Measurements from ENCODE around the gene KMO.

KMO gene

GRCh38 chr1:241631674-241632073, 99.5 kb downstream of the KMO start:
- no peak for DNase-seq

DNA sequence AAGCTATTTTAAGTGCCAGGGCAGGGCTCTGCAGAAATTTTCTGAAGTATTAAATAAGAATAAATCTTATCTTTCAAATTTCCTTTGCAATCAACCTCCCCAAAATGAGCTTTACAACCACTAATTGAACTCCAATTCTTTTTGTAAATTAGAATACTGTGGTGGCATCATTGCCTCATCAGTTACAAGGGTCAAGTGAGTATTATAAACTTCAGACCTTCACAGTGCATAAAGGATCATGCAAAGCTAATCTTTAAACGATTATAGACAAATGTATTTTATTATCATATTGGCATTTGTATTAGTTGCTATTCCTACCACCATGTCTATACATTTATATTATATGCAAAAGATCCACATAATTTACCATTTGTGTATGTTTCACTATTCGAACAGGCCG, 100.8 kb downstream of the KMO start:
- no peak for DNase-seq

DNA sequence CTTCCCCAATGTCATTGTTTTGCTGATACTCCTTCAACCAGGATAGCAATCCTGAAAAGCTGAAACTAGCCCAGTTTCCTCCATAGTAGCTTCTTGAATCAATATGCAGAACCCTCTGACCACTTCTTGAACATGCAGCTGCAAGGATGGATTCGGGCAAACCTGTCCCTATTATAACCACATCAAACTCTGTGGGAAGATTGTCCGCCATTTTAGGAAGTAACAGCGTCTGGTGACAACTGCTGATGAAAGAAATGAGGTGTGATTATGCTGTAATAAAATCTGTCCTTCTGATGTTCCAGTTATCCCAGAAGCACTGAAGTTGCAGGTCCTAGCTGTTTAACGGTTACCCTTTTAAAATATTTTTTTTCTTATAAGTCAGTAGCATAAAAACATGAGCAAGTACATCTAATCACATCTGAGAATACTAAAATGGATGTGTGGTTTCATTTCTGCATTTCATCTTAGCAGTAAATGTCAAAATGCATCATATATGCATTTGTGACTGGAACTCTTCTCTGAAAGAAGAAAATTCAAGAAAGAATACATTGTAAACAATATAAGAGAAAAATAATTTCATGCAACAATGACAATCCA, 103.5 kb downstream of the KMO start:
- no peak for DNase-seq

DNA sequence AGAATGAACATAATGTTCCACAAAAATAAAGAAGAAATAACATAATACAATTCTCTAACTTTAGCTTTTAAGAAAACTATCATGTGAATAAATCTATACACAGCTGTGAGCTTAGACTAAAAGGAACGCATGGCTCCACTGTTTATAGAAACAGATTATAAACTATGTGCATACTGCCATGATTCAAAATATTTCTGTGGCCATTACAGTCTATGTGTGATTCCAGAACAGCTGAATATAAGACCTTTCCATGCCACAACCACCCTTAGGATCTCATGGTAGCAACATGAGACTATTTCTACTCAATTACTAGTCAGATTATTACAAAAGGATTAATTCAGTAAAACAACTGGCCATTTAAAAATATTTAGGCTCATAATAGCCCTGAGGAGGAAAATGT, 104.1 kb downstream of the KMO start:
- no peak for DNase-seq

DNA sequence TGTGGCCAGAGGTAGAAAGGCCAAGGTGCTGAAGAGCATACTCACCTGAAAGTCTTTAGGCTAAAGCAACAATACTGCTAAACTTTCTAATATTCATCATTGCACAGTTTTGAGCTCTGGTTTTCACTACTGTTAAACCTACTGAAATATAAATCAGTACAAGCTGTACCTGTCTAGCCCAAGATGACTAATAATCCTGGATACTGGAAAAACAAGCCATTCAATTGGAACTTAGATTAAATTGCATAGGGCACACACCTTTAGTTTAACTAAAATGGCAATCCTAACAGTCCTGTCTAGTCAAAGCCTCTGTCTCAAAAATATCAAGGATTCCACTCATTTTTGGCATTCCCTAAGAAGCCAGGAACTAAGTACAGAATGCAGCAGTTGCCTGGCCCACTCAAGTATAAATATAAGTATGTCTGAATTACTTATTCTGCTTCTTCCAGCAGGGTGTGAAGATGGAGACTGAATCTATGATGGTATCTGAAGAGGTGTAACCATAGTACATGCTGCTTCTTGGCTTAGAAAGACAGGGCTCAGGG, 104.9 kb downstream of the KMO start:
- DNase-seq, result no peak

DNA sequence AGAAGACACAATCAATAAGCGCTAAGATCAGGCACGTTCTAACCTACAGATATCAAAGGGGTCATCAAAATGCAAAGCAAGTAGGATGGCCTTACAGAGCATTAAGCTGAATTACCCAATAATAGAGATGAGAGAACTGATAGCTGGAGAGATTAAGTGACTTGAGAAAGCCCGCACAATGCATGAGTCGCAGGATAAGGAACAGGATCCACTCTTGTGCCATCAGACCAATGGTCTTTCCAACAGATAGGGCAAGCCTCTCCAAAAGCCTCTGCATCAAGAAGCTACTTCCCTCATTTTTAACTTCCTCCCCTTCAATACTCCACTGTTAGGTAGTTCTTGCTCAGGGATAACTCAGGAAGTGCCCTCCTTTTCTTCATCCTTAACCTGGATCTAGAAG, 105.4 kb downstream of the KMO start:
- no peak for DNase-seq

DNA sequence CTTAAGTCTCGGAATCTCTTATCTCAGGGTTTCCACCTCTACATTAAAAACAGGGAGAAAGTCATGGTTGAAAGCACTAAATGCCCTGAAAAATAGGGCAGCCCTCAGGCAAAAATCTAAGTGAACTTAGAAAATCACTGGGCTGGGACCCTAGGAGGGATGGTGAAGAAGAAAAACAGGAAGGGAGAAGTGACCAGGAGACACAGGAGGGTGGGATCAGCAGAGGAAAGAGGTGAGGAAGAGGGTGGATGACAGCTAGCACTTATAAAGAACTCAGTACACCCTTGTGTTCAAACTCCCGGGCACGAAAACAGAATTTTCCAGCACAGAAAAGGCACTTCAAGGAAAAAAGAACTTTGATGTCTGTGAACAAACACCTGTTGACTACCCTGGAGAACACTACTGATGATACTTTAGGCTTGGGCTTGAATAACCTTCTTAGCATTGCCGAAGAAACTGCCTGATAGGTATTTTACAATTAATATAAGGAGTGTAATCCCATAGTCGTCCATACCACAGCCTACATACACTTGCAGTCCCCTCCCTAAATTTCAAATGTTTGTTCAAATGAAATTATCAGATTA, 106.0 kb downstream of the KMO start:
- DNase-seq, result no peak

DNA sequence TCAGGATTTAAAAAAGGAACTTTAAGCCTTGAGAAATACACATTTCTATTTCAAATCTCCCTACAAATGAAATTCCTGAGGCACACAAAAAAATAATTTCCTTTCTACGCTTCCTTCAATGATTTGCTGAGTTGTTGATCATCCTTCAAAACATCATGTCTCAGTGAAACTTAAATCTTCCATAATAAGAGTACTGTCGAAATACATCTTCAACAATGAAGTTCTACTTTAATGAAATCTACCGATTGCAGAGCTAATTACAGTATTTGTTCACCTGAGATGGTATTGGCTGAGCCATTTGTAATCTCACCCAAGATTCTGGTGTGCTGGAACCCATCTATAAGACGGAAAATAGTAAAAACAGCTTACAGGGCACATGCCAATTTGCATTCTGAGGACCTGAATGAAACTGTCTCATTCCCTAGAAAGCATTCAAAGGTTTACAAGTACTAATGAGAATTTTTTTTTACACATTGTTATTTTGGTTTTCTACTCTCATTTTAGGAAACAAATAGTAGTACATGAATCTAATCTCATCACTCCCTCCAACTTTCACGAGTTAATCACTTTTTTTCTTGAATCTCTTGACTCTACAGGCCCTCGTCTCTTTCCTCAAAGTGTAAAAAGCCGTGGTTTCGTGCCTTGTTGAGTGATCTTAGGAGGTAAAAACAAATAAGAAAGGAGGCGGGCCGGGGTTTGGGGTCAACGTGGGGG, 106.9 kb downstream of the KMO start:
- no peak for DNase-seq

DNA sequence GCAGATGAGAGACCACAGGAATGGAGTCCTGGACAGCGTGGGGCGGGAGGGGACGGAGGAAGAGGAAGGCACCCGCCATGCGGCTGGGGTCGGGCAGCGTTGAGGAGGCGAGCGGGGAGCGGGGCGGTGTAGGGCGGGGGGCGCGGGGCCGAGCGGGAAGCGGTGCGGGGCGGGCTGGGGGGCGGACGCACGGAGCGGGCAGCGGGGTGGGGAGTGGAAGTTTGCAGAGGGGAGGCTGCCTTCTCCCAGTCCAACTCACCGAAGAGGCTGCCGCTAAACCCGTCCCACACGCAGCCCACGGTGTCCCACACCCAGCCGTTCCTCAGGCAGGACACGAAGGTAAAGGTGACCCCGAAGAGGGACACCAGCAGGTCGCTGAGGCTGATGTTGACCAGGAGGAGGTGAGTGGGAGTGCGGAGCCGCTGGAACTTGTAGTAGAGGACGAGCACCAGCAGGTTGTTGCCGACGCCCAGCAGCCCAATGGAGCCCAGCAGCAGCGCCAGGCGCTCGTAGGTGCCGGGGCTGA, 107.5 kb downstream of the KMO start:
- peak; percentile 78 for DNase-seq

DNA sequence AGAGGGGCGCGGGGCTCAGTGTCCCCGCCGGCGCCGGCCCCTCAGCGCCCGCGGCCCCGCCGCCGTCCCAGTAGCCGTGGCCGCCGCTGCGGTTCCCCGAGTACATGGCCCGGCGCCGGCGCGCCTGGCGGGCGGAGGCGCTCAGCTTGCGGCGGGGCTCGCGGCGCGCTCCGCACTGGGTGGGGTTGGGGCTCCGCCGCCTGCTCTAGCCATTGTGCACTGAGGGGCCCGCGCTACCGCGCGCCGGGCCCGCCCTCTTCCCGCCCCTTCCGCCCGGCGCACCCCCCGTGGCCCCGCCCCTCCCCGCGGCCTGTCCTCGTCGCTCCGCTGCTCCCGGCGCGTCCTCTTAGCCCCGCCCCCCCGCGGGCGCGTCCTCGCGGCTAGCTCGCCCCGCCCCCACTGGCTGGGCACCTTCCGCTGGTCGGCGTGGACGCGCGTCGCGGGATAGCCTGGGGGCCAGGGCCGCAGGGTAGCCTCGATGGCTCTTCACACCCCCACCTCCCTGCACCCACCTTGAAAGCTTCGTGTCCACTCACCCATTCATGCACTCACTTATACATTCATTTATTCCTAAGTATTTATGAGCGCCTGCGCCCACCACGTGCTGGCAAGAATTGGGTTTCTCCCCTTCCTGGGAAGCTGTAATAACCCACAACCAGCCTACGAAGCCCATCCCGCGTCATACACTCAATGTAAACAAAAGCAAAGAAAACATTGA, 108.1 kb downstream of the KMO start, which contains the start of the genes CHML and OPN3:
TSS of gene CHML (minus strand) at position 221 of the 718 bp plus-strand sequence. CDS start 4,603 bp downstream, outside the sequence.
TSS of gene OPN3 (minus strand) at position 221 of the 718 bp plus-strand sequence. CDS start at position 106, 115 bp downstream.
- peak; percentile 81 for DNase-seq

DNA sequence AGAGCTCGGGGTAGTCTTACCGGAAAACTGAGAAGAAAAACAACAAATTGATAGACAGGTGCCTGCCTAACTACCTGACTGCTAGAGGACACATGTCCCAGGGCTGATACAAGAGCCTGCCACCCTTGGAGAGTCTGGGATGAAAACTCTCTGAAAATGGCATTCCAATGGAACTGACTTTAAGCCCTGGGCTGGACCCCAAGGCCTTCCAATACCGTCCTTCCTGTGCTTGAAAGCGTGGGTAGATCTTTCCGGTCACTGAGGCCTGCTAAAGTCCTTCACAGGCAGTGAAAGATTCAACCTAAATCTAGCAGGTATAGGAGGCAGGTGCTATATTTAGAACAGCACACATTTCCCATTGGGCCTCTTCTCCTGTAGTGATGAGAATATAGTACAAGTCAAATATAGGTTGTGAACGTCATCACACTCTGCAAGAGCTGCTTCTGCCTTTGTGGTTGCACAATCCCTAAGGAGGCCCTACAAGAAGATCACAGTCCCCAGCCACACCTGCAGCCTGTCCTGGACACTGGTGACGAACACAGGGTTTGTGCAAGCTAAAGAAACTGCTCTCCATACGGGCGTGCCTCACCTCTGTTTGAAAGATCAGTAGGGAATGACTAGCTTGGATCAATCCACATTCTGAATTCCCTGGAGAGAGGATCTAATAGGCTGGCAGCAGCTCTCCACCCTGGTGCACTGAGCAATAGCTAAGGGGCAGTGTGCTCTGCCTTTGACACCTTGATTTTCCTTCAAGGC, 108.9 kb downstream of the KMO start:
- DNase-seq, result no peak

- DNase-seq, result no peak
These were observed 109.8 kb downstream of the KMO start for GRCh38 chr1:241641773-241642592.

DNA sequence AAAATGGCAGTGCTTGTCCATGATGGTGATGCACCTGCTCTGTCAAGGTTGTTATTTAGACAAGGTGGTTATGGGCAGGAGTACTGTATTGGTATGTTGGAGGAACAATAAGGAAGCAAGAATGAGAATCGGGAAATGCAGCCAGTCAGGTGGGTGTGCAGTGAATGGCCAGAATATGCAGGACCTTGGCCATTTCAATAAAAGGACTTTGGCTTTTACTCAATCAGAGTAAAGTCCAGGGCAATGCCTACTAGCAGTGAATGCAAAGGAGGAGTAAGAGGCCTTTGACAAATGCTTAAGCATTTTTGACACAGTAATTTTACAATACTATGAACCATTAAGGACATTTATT, 110.4 kb downstream of the KMO start:
- DNase-seq, result no peak

- DNase-seq, result no peak
These were observed 112.1 kb downstream of the KMO start for GRCh38 chr1:241644259-241644658.

GRCh38 chr1:241645199-241645598, 113.0 kb downstream of the KMO start:
- no peak for DNase-seq
